Stimulated activated CD8-positive, alpha-beta memory T cell treated with anti-CD3 and anti-CD28 coated beads, Interleukin-7, amount 100 ng/mL, for 48 hours (primary cell): ENCODE measurements around the gene LRCOL1.

Experiments
- DNase-seq, 2 donors: peaks; one replicate each; pipeline ENCODE4 v3.0.0-alpha.2; 2020; ENCODE audit warnings: low read depth in 1 of 2; ENCODE audit errors: extremely low read depth in 1 of 2

The LRCOL1 gene

GRCh38 chr12:132619386-132620112 is 9.2 kb upstream of the LRCOL1 start:
- no peak for DNase-seq

GRCh38 chr12:132619071-132619385 is 8.6 kb upstream of the LRCOL1 start:
- no peak for DNase-seq

- no peak for DNase-seq
Observed at GRCh38 chr12:132618683-132619043, 8.3 kb upstream of the LRCOL1 start, which contains the start of gene P2RX2. TSS of gene P2RX2 (plus strand) at chr12:132618776. CDS start at chr12:132618817, 41 bp downstream.

GRCh38 chr12:132617822-132618682 is 7.7 kb upstream of the LRCOL1 start:
- no peak for DNase-seq

DNA sequence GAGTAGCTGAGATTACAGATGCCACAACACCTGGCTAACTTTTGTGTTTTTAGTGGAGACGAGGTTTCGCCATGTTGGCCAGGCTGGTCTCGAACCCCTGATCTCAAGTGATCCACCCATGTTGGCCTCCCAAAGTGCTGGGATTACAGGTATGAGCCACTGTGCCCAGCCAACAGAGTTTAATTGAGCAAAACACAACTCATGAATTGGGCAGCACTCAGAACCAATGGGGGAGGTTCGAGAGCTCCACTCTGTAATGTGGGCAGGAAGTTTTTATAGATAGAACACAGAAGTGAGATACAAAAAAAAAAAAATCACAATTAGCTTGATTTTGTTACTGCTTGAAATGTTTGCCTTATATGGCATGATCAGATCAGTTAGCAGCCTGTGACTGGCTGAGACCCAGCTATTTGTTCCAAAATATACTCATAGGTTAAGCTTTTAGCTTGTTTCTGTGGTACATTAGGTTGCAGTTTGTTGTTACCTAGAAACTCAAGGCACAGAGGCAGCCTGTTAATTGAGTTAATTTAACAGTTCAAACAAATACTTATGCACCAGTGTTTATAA is 6.8 kb upstream of the LRCOL1 start:
- DNase-seq: no peak

- DNase-seq: no peak
Observed at GRCh38 chr12:132615579-132616038, 5.2 kb upstream of the LRCOL1 start.

GRCh38 chr12:132614861-132615578 is 4.6 kb upstream of the LRCOL1 start:
- DNase-seq: peak; percentile 55 to 57

DNA sequence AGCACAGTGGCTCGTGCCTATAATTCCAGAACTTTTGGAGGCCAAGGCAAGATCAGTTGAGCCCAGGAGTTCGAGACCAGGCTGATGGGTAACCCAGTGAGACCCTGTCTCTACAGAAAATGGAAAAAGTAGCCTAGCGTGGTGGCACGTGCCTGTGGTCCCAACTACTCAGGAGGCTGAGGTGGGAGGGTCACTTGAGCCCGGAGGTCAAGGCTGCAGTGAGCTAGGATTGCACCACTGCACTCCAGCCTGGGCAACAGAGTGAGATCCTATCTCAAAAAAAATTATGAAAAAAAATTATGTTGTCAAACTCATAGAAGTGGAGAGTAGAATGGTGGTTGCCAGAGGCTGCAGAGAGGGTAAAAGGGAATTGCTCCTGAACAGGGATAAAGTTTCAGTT is 3.6 kb upstream of the LRCOL1 start:
- DNase-seq: no peak

GRCh38 chr12:132611620-132612019 is 1.2 kb upstream of the LRCOL1 start:
- no peak for DNase-seq

DNA sequence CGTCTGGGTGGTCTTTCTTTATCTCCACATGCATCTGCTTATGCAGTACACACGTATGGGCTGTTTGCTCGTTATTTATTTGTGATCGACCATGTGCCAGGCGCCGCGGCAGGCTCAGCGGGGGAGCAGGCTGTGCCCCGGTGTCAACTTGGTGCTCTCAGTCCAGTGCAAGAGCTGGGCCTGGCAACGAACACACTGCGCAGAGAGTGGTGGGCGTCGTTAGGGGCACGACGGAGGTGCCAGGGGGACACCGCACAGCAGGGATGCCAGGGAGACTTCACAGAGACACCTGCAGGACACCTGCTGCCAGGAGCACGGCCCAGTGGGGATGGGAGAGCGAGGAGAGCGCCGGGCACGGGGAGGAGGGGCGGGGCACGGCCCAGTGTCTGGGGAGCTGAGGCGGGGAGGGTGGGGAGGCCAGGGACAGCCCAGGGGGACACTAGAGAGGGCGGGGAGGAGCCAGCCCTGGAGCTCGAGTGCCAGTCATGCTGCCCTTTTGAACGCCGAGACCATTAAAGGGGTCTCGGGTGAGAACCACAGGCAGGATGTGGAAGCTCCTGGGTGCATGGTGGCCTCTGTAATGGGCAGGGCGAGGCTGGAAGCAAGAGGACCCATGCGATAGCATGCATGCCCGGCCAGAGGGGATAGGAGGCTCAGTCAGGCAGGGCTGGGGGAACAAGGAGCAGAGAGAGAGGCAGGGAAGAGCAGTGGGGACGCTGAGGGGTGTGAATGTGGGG is 652 bp upstream of the LRCOL1 start:
- DNase-seq: no peak

DNA sequence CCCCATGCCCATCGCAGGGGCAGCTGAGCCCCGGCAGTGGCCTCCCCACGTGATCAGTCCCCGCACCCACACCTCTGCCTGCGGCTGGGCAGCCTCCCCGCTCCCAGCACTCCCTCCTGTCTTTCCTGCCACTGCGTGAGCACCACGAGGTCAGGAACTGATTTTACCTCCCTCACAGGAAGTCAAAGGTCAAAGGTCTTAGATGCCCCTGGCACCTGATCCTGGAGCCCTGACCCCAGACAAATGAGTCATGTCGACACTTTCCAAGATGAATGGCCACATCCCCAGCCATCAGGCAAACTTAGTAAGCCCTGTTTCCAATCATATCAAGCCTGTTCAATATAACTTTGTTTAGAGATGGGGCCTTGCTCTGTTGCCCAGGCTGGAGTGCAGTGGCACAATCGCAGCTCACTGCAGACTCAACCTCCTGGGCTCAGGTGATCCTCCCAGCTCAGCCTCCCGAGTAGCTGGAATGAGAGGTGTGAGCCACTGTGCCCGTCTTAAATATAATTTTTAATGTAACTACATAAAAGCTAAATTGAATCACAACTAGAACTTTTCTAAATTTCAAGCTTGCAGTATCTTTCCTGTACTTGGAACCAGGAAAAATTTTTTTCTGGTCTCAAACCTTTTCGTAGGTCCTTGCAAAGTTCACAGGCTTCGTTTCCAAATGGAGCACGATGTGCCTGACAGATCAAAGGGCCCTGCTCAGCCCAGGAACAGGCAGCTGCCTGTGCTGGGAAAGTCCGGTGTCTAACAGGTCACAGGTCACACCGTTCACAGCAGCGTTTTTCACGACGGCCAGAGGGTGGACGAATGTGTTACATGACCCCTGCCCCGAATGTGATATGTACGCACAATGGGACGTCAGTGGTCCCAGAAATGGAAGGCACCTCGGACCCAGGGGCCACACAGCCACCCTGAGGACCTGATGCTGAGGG is 1.9 kb downstream of the LRCOL1 start:
- no peak for DNase-seq

- no peak for DNase-seq
Observed at GRCh38 chr12:132606927-132607326, 3.5 kb downstream of the LRCOL1 start.

DNA sequence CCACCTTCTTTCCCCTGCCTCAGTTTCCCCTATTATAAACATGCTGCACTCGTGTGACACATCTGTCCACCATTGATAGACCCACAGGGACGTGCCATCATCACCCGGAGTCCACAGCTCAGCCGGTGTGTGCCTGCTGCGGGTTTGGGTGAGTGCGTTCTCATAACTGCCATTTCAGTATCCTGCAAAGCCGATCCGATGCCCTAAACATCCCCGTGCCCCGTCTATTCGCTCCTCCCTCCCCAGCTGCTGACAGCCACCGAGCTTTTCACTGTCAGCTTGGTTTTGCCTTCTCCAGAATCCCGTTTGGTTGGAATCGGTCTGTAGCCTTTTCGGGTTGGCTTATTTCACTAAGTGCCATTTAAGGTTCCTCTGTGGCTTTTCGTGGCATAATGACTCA is 3.9 kb downstream of the LRCOL1 start:
- no peak for DNase-seq

DNA sequence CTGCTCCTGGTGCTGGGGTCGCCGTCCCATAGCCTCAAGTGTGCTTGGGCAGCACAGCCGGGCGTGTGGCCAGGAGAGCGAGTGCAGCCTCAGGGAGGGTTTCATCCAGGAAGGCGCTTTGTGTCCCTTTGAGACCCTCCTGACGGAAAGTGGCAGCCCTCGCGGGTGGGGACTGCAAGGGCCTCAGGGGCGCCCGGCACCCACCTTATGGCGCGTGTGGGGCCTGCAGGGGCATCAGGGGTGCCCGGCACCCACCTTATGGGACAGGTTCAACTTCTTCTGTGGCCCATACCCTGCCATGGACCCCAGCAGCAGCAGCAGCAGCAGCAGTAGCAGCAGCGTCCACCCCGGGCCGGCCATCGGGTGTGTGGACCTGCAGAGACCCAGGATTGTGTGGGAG is 4.5 kb downstream of the LRCOL1 start:
- no peak for DNase-seq

GRCh38 chr12:132604668-132605441 is 5.5 kb downstream of the LRCOL1 start:
- no peak for DNase-seq

GRCh38 chr12:132604151-132604618 is 6.2 kb downstream of the LRCOL1 start:
- DNase-seq: no peak

DNA sequence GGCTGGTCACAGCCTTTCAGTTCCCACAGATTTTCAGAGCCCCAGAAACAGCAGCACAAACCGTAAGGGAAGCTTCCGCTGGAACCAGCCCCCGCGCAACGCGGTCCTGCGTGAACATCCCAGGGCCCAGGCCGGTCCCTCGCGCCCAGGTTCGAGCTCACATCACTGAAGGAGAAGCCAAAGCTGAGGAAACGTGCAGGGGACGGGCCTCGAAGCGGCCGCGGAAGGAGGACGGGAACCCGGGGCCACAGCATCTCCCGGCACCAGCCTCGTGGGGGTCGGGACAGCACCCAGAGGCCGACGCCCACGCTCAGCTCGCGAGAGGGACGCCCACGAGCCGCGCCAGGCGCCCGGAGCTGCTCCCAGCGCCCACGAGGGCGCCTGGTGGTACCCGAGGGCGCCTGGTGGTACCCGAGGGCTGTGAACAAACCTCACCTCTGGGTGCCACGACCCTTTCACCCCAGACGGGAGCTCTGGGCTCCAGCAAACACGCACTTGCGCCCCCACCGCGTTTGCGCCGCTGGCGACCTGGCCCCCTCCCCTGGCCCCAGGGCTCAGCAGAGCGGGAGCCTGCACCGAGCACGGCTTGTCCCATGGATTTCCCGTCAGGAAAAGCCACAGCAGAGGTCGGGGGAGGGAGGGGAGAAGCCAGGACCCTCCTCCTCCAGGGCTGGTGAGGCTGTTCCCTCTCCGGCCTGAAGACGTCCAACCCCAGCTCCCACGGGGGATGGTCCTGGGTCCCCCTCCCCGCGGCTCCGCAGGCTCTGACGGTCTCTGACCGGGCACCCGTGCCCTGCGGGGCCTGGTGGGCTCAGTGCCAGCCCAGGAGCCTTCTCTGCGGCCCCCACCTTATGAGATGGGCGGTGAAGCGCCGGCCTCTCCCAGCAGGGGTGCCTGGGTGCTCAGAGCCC is 6.9 kb downstream of the LRCOL1 start:
- DNase-seq: no peak
